GM18870 (cell line): ENCODE results near the gene RAB6D.
"Not testable (repeated sequence)": the region's sequence is repeated elsewhere in the genome, so short reads cannot be mapped to it uniquely, and the experiment has no call there.

Source experiments
- ATAC-seq: cut with Tn5 transposase; IDR thresholded peaks from one replicate; pipeline ENCODE4 v1.9.1; 2021; ENCODE audit warnings: moderate library complexity; ENCODE audit not compliant: unreplicated experiment

Gene RAB6D

GRCh38 chr2:131367352-131367751, 3.4 kb upstream of the RAB6D start:
- no peak for ATAC-seq

- ATAC-seq = no peak
Measured at GRCh38 chr2:131366643-131367042, 2.7 kb upstream of the RAB6D start.

GRCh38 chr2:131365452-131365851, 1.5 kb upstream of the RAB6D start:
- ATAC-seq = no peak

GRCh38 chr2:131363213-131363612, 755 bp downstream of the RAB6D start:
- not testable (repeated sequence) for ATAC-seq

GRCh38 chr2:131361773-131362172, 2.2 kb downstream of the RAB6D start:
- not testable (repeated sequence) for ATAC-seq

GRCh38 chr2:131353167-131353697, 10.7 kb downstream of the RAB6D start:
- ATAC-seq = not testable (repeated sequence)

GRCh38 chr2:131349021-131349420, 14.9 kb downstream of the RAB6D start:
- no peak for ATAC-seq

- ATAC-seq = not testable (repeated sequence)
Measured at GRCh38 chr2:131347035-131347434, 16.9 kb downstream of the RAB6D start.

GRCh38 chr2:131339307-131339706, 24.7 kb downstream of the RAB6D start:
- ATAC-seq = not testable (repeated sequence)

- ATAC-seq = not testable (repeated sequence)
Measured at GRCh38 chr2:131335319-131335718, 28.6 kb downstream of the RAB6D start.

GRCh38 chr2:131332709-131333108, 31.3 kb downstream of the RAB6D start:
- not testable (repeated sequence) for ATAC-seq

- ATAC-seq = not testable (repeated sequence)
Measured at GRCh38 chr2:131331000-131331399, 33.0 kb downstream of the RAB6D start.

- ATAC-seq = no peak
Measured at GRCh38 chr2:131322209-131322608, 41.8 kb downstream of the RAB6D start.

- not testable (repeated sequence) for ATAC-seq
Measured at GRCh38 chr2:131321344-131321743, 42.6 kb downstream of the RAB6D start.

- ATAC-seq = not testable (repeated sequence)
Measured at GRCh38 chr2:131311001-131311400, 53.0 kb downstream of the RAB6D start.
